SH-SY5Y (cell line): Measurements from ENCODE around the gene TANGO6.

ENCODE experiments used
- GATA2 ChIP-seq: IDR thresholded peaks from 2 replicates; pipeline ENCODE4 v1.6.1; 2011; ENCODE audit warnings: mild to moderate bottlenecking, low read depth, low read length
- GATA3 ChIP-seq: IDR thresholded peaks from 2 replicates; pipeline ENCODE4 v1.6.1; 2011; ENCODE audit warnings: low read depth, mild to moderate bottlenecking, low read length, moderate library complexity

DNA sequence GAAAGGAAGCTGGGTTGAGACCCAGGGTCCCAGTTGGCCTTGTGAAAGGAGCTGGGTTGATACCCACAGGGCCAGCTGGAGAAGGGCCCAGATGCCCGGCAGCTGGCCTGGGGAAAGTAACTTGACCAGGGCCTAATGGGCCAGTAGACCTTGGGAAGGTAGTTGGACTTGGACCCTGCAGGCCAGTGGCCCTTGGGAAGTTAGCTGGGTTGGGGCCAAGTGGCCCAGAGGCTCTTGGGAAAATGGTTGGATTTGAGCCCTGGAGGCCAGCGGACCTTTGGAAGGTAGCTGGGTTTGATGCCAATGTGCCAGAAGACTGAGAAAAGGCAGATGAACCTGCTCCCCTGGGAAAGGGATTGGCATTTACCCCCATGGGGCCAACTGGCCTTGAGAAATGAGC is 275.7 kb downstream of the TANGO6 start:
- TF ChIP-seq GATA3 (no peak), GATA2 (no peak)
